Measurements from ENCODE around the gene ZMAT3.

The ZMAT3 gene

DNA sequence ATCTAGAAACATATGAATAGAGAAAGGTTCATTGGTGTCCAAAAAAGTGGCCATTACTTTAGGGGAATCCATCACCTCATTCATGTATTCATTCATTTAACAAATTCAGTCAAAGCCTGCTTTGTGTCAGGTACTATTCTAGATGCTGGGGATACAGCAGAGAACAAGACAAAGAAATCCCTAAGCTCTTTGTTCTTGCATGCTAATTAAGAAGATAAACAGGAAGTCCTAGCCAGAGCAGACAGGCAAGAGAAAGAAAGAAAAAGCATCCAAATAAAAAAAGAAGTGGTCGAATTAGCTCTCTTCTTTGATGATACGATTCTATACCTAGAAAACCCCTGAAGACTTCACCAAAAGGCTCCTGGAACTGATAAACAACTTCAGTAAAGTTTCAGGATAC is 12.4 kb upstream of the ZMAT3 start:
- no peak overlapping the region for H3K4me3 ChIP-seq (ENCODE audit: low read depth, low read length)
- CTCF ChIA-PET, result interaction anchor here (0.8 to 2.0 kb wide), 7 partner anchors 12 to 238 kb away, joined by 3 to 7 read pairs (median 4); no protein-coding TSS in a partner anchor
- no peak for DNase-seq (ENCODE audit: low read depth, low spot score)
- POLR2A ChIA-PET, result no interaction called here
- TF ChIP-seq, protein P1, sequence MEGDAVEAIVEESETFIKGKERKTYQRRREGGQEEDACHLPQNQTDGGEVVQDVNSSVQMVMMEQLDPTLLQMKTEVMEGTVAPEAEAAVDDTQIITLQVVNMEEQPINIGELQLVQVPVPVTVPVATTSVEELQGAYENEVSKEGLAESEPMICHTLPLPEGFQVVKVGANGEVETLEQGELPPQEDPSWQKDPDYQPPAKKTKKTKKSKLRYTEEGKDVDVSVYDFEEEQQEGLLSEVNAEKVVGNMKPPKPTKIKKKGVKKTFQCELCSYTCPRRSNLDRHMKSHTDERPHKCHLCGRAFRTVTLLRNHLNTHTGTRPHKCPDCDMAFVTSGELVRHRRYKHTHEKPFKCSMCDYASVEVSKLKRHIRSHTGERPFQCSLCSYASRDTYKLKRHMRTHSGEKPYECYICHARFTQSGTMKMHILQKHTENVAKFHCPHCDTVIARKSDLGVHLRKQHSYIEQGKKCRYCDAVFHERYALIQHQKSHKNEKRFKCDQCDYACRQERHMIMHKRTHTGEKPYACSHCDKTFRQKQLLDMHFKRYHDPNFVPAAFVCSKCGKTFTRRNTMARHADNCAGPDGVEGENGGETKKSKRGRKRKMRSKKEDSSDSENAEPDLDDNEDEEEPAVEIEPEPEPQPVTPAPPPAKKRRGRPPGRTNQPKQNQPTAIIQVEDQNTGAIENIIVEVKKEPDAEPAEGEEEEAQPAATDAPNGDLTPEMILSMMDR (IDR thresholded peaks at IDR 0.05; ENCODE audit: insufficient read depth, low read length, missing control alignments), result no peak

DNA sequence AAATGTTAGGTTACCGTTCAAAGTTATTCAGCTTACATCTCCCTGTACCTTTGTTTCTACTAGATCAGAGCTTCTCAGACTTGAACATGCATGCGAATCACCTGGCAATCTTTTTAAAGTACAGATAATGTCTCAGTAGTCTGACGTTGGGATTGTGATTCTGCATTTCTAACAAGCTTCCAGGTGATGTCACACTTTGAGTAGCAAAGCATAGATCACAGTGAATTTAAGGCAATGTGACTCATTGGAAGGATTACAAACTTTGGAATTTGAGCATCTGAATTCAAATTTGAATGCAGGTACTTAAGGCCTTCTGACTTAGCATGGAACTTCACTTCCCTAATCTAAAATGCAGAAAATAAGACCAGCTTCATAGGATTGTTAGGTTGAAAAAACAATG is 10.8 kb upstream of the ZMAT3 start:
- H3K4me3 ChIP-seq (ENCODE audit: low read depth, low read length), result no peak overlapping the region
- TF ChIP-seq, protein P1 (IDR thresholded peaks at IDR 0.05; ENCODE audit: insufficient read depth, low read length, missing control alignments), result no peak
- CTCF ChIA-PET, result interaction anchor here (0.6 to 1.3 kb wide), 8 partner anchors 11 to 239 kb away, joined by 3 to 7 read pairs (median 4); no protein-coding TSS in a partner anchor
- no peak for DNase-seq (ENCODE audit: low read depth, low spot score)
- POLR2A ChIA-PET, result no interaction called here

- POLR2A ChIA-PET, result no interaction called here
- DNase-seq (ENCODE audit: low read depth, low spot score), result no peak
- no peak overlapping the region for H3K4me3 ChIP-seq (ENCODE audit: low read depth, low read length)
- CTCF ChIA-PET, result interaction anchor here (0.8 to 1.3 kb wide), 3 partner anchors 11 to 240 kb away, joined by 4 to 6 read pairs (median 4); no protein-coding TSS in a partner anchor
- TF ChIP-seq, protein P1 (IDR thresholded peaks at IDR 0.05; ENCODE audit: insufficient read depth, low read length, missing control alignments), result no peak
These were observed 10.3 kb upstream of the ZMAT3 start for GRCh38 chr3:179081885-179082284.

- ChIA-PET CTCF (interaction anchor here (1.3 kb wide), 1 partner anchor 242 kb away, joined by 6 read pairs; no protein-coding TSS in a partner anchor), POLR2A (no interaction called here)
- H3K4me3 ChIP-seq (ENCODE audit: low read depth, low read length), result no peak overlapping the region
- DNase-seq (ENCODE audit: low read depth, low spot score), result no peak
- TF ChIP-seq, protein P1 (IDR thresholded peaks at IDR 0.05; ENCODE audit: insufficient read depth, low read length, missing control alignments), result no peak
These were observed 7.9 kb upstream of the ZMAT3 start for GRCh38 chr3:179079537-179079936.

DNA sequence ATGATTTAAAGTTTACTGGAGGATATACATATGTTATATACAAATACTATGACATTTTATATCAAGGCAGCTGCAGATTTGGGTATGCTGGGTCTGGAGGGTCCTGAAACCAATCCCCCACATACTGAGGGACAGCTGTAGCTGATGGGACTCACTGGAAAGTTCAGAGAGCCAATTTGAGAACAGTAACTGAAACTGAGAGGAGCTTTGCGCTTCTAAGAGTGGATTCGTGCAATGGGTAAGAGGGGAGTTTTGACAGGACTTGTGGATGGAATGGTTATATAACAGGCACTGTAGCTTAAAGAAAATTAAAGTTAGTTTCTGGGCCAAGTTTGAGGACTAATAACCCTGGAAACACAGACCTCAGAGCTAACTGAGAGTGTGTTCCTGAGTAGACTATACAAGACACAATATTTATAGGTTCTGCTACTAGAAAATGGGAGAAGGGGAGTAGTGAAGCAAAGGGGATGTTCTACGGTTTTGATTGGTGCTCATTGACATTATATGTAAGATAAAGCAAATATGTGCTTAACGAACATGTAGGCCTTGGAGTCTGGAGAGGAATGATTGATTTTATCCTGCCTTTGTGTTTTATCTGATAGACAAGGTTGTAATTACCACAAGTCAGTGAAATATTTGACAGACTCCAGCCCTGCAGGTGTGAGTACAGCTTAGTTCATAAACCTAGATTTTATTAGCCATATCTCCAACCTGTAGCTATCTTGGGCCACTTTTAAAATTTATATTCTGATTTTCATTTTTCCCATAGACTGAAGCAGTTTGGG is 4.8 kb upstream of the ZMAT3 start:
- no peak for DNase-seq (ENCODE audit: low read depth, low spot score)
- CTCF ChIA-PET, result interaction anchor here (0.7 to 2.9 kb wide), 5 partner anchors 21 to 245 kb away, joined by 3 to 15 read pairs (median 4); no protein-coding TSS in a partner anchor
- no peak overlapping the region for H3K4me3 ChIP-seq (ENCODE audit: low read depth, low read length)
- POLR2A ChIA-PET, result no interaction called here
- TF ChIP-seq, protein P1 (IDR thresholded peaks at IDR 0.05; ENCODE audit: insufficient read depth, low read length, missing control alignments), result no peak

- CTCF ChIA-PET, result interaction anchor here (1.5 kb wide), 1 partner anchor 247 kb away, joined by 7 read pairs; no protein-coding TSS in a partner anchor
- no peak overlapping the region for H3K4me3 ChIP-seq (ENCODE audit: low read depth, low read length)
- TF ChIP-seq, protein P1 (IDR thresholded peaks at IDR 0.05; ENCODE audit: insufficient read depth, low read length, missing control alignments), result no peak
- DNase-seq (ENCODE audit: low read depth, low spot score), result no peak
- POLR2A ChIA-PET, result interaction anchor here (0.7 kb wide), 1 partner anchor 24 kb away, joined by 5 read pairs; no protein-coding TSS in a partner anchor
These were observed 3.0 kb upstream of the ZMAT3 start for GRCh38 chr3:179074656-179075055.
